Endothelial cell of umbilical vein (primary cell): ENCODE measurements around the gene TRIM25. TPM values are rescaled to one million over a fixed set of nuclear protein-coding genes. Genes with fewer than 3 reads are reported as not detected.

ENCODE experiments used
- BruUV-seq: library from RNA; stranded (reverse); fragments of 400-500 nt; replicated peaks from 2 replicates; lab custom pipeline; 2021; lab: Mats Ljungman, UMichigan
- CTCF ChIA-PET: fragments of 300-600, 350-600 bp; sonication (Branson Sonifier 250); formaldehyde crosslinking; loops from one replicate; lab custom pipeline; 2021; ENCODE audit warnings: antibody characterized with exemption, inconsistent platforms; lab: Charles Lee
- POLR2A ChIA-PET: fragments of 300-600, 350-600 bp; sonication (Branson Sonifier 250); formaldehyde crosslinking; loops from one replicate; lab custom pipeline; 2021; ENCODE audit warnings: antibody characterized with exemption, inconsistent platforms; lab: Charles Lee
- DNase-seq: peaks from one replicate; pipeline ENCODE4 v3.0.0-alpha.2; 2011; ENCODE audit warnings: low read depth, low spot score
- FAIRE-seq: peaks from 2 replicates; lab custom pipeline; 2011; peaks lifted over from hg19 to GRCh38; lab: Jason Lieb, UNC
- H2AFZ ChIP-seq: 2 replicates; pipeline ENCODE4 v1.6.0; 2012; ENCODE audit warnings: low read depth, low read length, control low read depth, inconsistent platforms
- H3K27ac ChIP-seq: 2 replicates; pipeline ENCODE4 v1.5.1; 2011; ENCODE audit warnings: low read depth, mild to moderate bottlenecking, control low read depth, low read length, moderate library complexity; ENCODE audit not compliant: insufficient read depth
- H3K27me3 ChIP-seq, 2 experiments: 2 replicates each; pipeline versions ENCODE4 v1.6.0 to v1.6.1; 2011; ENCODE audit warnings: low read length in 2 of 2, mixed read lengths in 1 of 2; ENCODE audit not compliant: control insufficient read depth in 2 of 2, insufficient read depth in 2 of 2
- H3K36me3 ChIP-seq, 2 experiments: 2 replicates in 1 of 2; 3 replicates in 1 of 2; pipeline ENCODE4 v1.5.1; 2011; ENCODE audit warnings: low read length in 2 of 2, mild to moderate bottlenecking in 1 of 2, moderate library complexity in 1 of 2; ENCODE audit not compliant: control insufficient read depth in 2 of 2, insufficient read depth in 2 of 2; ENCODE audit errors: extremely low read depth in 1 of 2
- H3K4me1 ChIP-seq: 3 replicates; pipeline ENCODE4 v1.5.1; 2011; ENCODE audit warnings: mild to moderate bottlenecking, low read length; ENCODE audit not compliant: control insufficient read depth, insufficient read depth; ENCODE audit errors: extremely low read depth
- H3K4me2 ChIP-seq: 2 replicates; pipeline ENCODE4 v1.6.1; 2011; ENCODE audit warnings: low read length, control low read depth, mixed read lengths; ENCODE audit not compliant: insufficient read depth
- H3K4me3 ChIP-seq, 3 experiments: fragments of 200-600 bp in 1 of 3; sonication (generic), shearing (Covaris generic) in 1 of 3; replicated peaks in 1 of 3; 2 replicates each; pipeline ENCODE4 v1.5.1; 2011 to 2016; ENCODE audit warnings: control low read depth in 3 of 3, low read length in 3 of 3, mild to moderate bottlenecking in 2 of 3, inconsistent platforms in 1 of 3, low read depth in 1 of 3, moderate library complexity in 1 of 3; ENCODE audit not compliant: insufficient read depth in 1 of 3
- H3K79me2 ChIP-seq: 2 replicates; pipeline ENCODE4 v1.6.0; 2012; ENCODE audit warnings: low read length, inconsistent platforms; ENCODE audit not compliant: control insufficient read depth, insufficient read depth
- H3K9ac ChIP-seq: replicated peaks from 2 replicates; pipeline ENCODE3; 2011; ENCODE audit warnings: low read length, control low read depth; ENCODE audit not compliant: insufficient read depth; ENCODE audit errors: extremely low read depth
- H3K9me1 ChIP-seq: replicated peaks from 3 replicates; pipeline ENCODE4 v1.6.0; 2011; ENCODE audit warnings: mild to moderate bottlenecking, low read length; ENCODE audit not compliant: control insufficient read depth, insufficient read depth; ENCODE audit errors: extremely low read depth
- H3K9me3 ChIP-seq: replicated peaks from 2 replicates; pipeline ENCODE4 v1.5.1; 2012; ENCODE audit warnings: low read length, inconsistent platforms; ENCODE audit not compliant: control insufficient read depth, insufficient read depth
- H4K20me1 ChIP-seq: replicated peaks from 2 replicates; pipeline ENCODE3; 2011; ENCODE audit warnings: mild to moderate bottlenecking, low read length; ENCODE audit not compliant: control insufficient read depth, insufficient read depth; ENCODE audit errors: extremely low read depth
- CTCF ChIP-seq, 2 donors: IDR thresholded peaks; 1 replicate in 1 of 2; 2 replicates in 1 of 2; pipeline ENCODE4 v1.5.1; 2011; ENCODE audit warnings: low read length in 2 of 2, mild to moderate bottlenecking in 2 of 2, moderate library complexity in 2 of 2, control low read depth in 1 of 2, inconsistent platforms in 1 of 2, low read depth in 1 of 2; ENCODE audit not compliant: insufficient read depth in 1 of 2; ENCODE audit errors: extremely low read depth in 1 of 2
- EZH2 ChIP-seq: IDR thresholded peaks from 2 replicates; pipeline ENCODE4 v1.6.1; 2012; ENCODE audit warnings: borderline replicate concordance, low read depth, mild to moderate bottlenecking, moderate library complexity, low read length, inconsistent platforms; ENCODE audit not compliant: severe bottlenecking
- FOS ChIP-seq: IDR thresholded peaks from 2 replicates; pipeline ENCODE4 v1.6.1; 2011; ENCODE audit warnings: mild to moderate bottlenecking, low read length, moderate library complexity, borderline replicate concordance; ENCODE audit not compliant: insufficient read depth
- GATA2 ChIP-seq: IDR thresholded peaks from 2 replicates; pipeline ENCODE4 v1.7.0; 2011; ENCODE audit warnings: low read depth, mild to moderate bottlenecking, moderate library complexity, mixed read lengths, low read length; ENCODE audit not compliant: insufficient read length, insufficient read depth
- JUN ChIP-seq: IDR thresholded peaks from 2 replicates; pipeline ENCODE4 v1.6.1; 2011; ENCODE audit warnings: borderline replicate concordance, low read depth; ENCODE audit not compliant: insufficient read length, insufficient read depth
- MAX ChIP-seq: IDR thresholded peaks from 2 replicates; pipeline ENCODE4 v1.6.1; 2011; ENCODE audit not compliant: insufficient read depth, insufficient read length
- MYC ChIP-seq: IDR thresholded peaks from one replicate; pipeline ENCODE4 v1.6.1; 2011; ENCODE audit warnings: mild to moderate bottlenecking, low read depth, low read length
- POLR2A ChIP-seq: IDR thresholded peaks from 2 replicates; pipeline ENCODE4 v1.6.1; 2012; ENCODE audit warnings: low read depth, mild to moderate bottlenecking, control low read depth, low read length
- POLR2AphosphoS5 ChIP-seq: IDR thresholded peaks from 2 replicates; pipeline ENCODE4 v1.6.1; 2012; ENCODE audit warnings: low read depth, mild to moderate bottlenecking, control low read depth, low read length, moderate library complexity; ENCODE audit not compliant: insufficient read depth
- dilution Hi-C: fragments of 300-500 bp; cut with MboI; formaldehyde crosslinking; loops from one replicate; pipeline ENCODE4 v1.15.0; 2019; ENCODE audit warnings: low sequenced_read_pairs; ENCODE audit not compliant: extremely low pct_ligation_motif_present
- intact Hi-C: fragments of 100-400 bp; cut with micrococcal nuclease; formaldehyde crosslinking; loops from one replicate; pipeline ENCODE4 v1.10.0; 2022
- polyA plus RNA-seq, 4 experiments: library from polyadenylated mRNA; depleted of rRNA in 3 of 4; stranded (reverse) in 3 of 4; unstranded in 1 of 4; fragments of >200 nt; gene quantifications; 2 replicates each; pipeline versions ENCODE4 v1.2.1 to v1.2.3, GENCODE V29; 2011 to 2012; ENCODE audit warnings: missing spikeins in 1 of 4
- total RNA-seq: library from RNA; stranded (reverse); gene quantifications from 2 replicates; pipeline ENCODE4 v1.2.3, GENCODE V29; 2021

The TRIM25 gene
- total and polyA plus RNA-seq, 2 donors (not counting 3 experiments of a cell fraction or from before 2014, with no cell fraction given) = 42.8 to 98.4 TPM

- intact Hi-C loops = no loop called here
- Histone ChIP-seq H4K20me1 (no peaks in the 10 kb centered on the region), H3K4me2 (no peak overlapping the region), H3K9me1 (no peaks in the 10 kb centered on the region), H3K4me1 (peaks cover 27% of the 10 kb centered on the region), H3K79me2 (peaks cover 8% of the 10 kb centered on the region), H3K9ac (peak overlapping the region; percentile 11), H3K36me3 (peaks cover 21 to 46% of the 10 kb centered on the region in 2 experiments), H3K27me3 (no peaks in the 10 kb centered on the region), H3K9me3 (no peaks in the 10 kb centered on the region), H2AFZ (no peak overlapping the region), H3K27ac (peak overlapping the region; percentile 34), H3K4me3 (no peak overlapping the region)
- peak; percentile 78 for FAIRE-seq
- peak; percentile 56 for DNase-seq
- dilution Hi-C loops = no loop called here
- no TSS peak for BruUV-seq
- ChIA-PET CTCF (no interaction called here), POLR2A (no interaction called here)
- no peak for TF ChIP-seq CTCF (IDR thresholded peaks at IDR 0.05; ENCODE audit: extremely low read depth in 1 of 2, insufficient read depth in 1 of 2, low read depth in 1 of 2, low read length in 2 of 2)
- peak; percentile 74 for TF ChIP-seq JUN
These were observed 14.4 kb downstream of the TRIM25 start for GRCh38 chr17:56899403-56899802.

GRCh38 chr17:56898874-56899273, 15.0 kb downstream of the TRIM25 start:
- intact Hi-C loops (no loop called here), dilution Hi-C loops (no loop called here)
- Histone ChIP-seq H4K20me1 (no peaks in the 10 kb centered on the region), H3K36me3 (peaks cover 17 to 43% of the 10 kb centered on the region in 2 experiments), H3K9me1 (no peaks in the 10 kb centered on the region), H3K4me1 (peaks cover 27% of the 10 kb centered on the region), H2AFZ (no peak overlapping the region), H3K79me2 (peaks cover 8% of the 10 kb centered on the region), H3K9me3 (no peaks in the 10 kb centered on the region), H3K27me3 (no peaks in the 10 kb centered on the region), H3K4me3 (no peak overlapping the region), H3K4me2 (no peak overlapping the region), H3K9ac (peak overlapping the region; percentile 11), H3K27ac (peak overlapping the region; percentile 34)
- TF ChIP-seq JUN (no peak), FOS (no peak), EZH2 (no peak), POLR2A (no peak), MAX (no peak), MYC (no peak), POLR2AphosphoS5 (no peak), GATA2 (no peak), CTCF (IDR thresholded peaks at IDR 0.05; ENCODE audit: extremely low read depth in 1 of 2, insufficient read depth in 1 of 2, low read depth in 1 of 2, low read length in 2 of 2) (no peak)
- ChIA-PET POLR2A (no interaction called here), CTCF (interaction anchor here (1.0 kb wide), 1 partner anchor 79 kb away, joined by 3 read pairs; no protein-coding TSS in a partner anchor)
- TSS peak; percentile 37 for BruUV-seq
- no peak for FAIRE-seq
- no peak for DNase-seq
